Measurements from ENCODE around the gene VIPR2.

DNA sequence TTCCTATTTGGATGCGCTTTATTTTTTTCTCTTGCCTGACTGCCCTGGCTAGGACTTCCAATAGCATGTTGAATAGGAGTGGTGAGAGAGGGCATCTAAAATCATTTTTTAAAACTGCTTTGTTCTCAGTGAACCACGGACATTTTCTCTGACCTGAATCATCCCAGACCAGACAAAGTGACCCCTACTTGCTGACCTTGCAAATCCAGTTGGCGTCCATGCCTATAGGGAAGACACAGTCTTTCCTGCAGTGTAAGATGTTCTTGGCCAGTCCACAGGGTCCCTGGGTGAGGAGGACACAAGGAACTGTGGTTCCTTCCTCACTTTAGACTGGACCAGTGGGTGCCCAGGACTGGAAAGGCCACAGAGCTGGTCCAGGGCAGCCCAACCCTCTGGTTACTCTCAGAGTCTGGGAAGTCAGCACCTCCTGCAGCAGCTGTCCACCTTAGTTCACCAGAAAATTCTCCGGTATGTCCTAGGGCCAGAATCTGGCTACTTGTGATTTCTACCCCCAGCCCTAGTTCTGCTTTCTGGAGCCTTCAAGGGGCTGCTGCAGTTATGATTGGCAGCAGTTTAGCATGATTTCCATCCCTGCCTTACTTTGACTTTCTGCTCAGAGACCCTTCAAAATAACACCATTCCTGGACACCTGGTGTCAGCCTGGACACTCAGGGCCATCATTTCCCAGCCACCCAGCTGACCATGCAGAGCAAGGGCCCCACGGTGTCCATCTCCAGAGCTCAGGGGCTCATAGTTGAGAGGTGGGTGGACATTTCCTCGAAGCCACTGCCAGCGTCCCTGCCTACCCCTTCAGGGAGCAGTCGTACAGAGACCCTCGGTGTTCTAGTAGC lies 19.3 kb downstream of the VIPR2 start:
- TF ChIP-seq CTCF (IDR thresholded peaks at IDR 0.05) (no peak), POLR2A (IDR thresholded peaks at IDR 0.05) (no peak), POLR2AphosphoS5 (IDR thresholded peaks at IDR 0.05) (no peak)
